H1 (cell line): Measurements from ENCODE around the gene LRIG2. TPM values are rescaled to one million over a fixed set of nuclear protein-coding genes. Genes with fewer than 3 reads are reported as not detected.

Experiments
- CTCF ChIA-PET: fragments of 300-600 bp; sonication (Branson Sonifier 250); formaldehyde crosslinking; loops from one replicate; lab custom pipeline; 2021; ENCODE audit not compliant: partially characterized antibody; lab: Charles Lee
- POLR2A ChIA-PET: fragments of 300-600 bp; sonication (Branson Sonifier 250); formaldehyde crosslinking; loops from one replicate; lab custom pipeline; 2021; ENCODE audit warnings: inconsistent platforms; ENCODE audit not compliant: partially characterized antibody; lab: Charles Lee
- DNase-seq, 2 experiments: peaks; one replicate each; pipeline versions ENCODE4 v3.0.0 to v3.0.0-alpha.2; 2010 to 2022; ENCODE audit warnings: low spot score in 2 of 2, low read depth in 1 of 2, mixed read lengths in 1 of 2
- FAIRE-seq: peaks from 2 replicates; lab custom pipeline; 2011; peaks lifted over from hg19 to GRCh38; lab: Jason Lieb, UNC
- H2AFZ ChIP-seq: 2 replicates; pipeline ENCODE4 v1.8.1; 2012; ENCODE audit warnings: low read length, inconsistent platforms
- H2AK5ac ChIP-seq: 2 replicates; pipeline ENCODE4 v1.6.1; 2013; ENCODE audit warnings: low read depth, low read length
- H2BK120ac ChIP-seq: replicated peaks from 2 replicates; pipeline ENCODE3; 2013; ENCODE audit warnings: low read depth, low read length, inconsistent platforms
- H2BK12ac ChIP-seq: 2 replicates; pipeline ENCODE4 v1.6.1; 2013; ENCODE audit warnings: low read depth, low read length
- H2BK15ac ChIP-seq: 2 replicates; pipeline ENCODE4 v1.6.1; 2013; ENCODE audit warnings: low read length
- H2BK20ac ChIP-seq: 2 replicates; pipeline ENCODE4 v1.6.1; 2013; ENCODE audit warnings: low read length
- H2BK5ac ChIP-seq: 2 replicates; pipeline ENCODE4 v1.6.1; 2013; ENCODE audit warnings: low read depth, low read length
- H3K14ac ChIP-seq: 2 replicates; pipeline ENCODE4 v1.6.1; 2013; ENCODE audit warnings: inconsistent platforms; ENCODE audit not compliant: insufficient read length
- H3K18ac ChIP-seq: 2 replicates; pipeline ENCODE4 v1.6.1; 2013; ENCODE audit warnings: low read length; ENCODE audit errors: extremely low read depth
- H3K23ac ChIP-seq: 2 replicates; pipeline ENCODE4 v1.6.1; 2013; ENCODE audit warnings: inconsistent platforms; ENCODE audit not compliant: insufficient read length
- H3K23me2 ChIP-seq: 2 replicates; pipeline ENCODE4 v1.6.1; 2013; ENCODE audit warnings: low read depth, low read length
- H3K27ac ChIP-seq: 2 replicates; pipeline ENCODE4 v1.6.1; 2011; ENCODE audit warnings: low read depth, low read length, inconsistent platforms
- H3K27me3 ChIP-seq, 4 experiments: replicated peaks in 1 of 4; 1 replicate in 1 of 4; 2 replicates in 3 of 4; pipeline versions ENCODE4 v1.6.1 to v1.8.1; 2011 to 2013; ENCODE audit warnings: low read length in 3 of 4, mild to moderate bottlenecking in 3 of 4, inconsistent platforms in 2 of 4, mixed read lengths in 2 of 4, moderate library complexity in 1 of 4; ENCODE audit not compliant: control insufficient read depth in 3 of 4, insufficient read depth in 3 of 4; ENCODE audit errors: extremely low read depth in 1 of 4
- H3K36me3 ChIP-seq, 4 experiments: 2 replicates each; pipeline versions ENCODE4 v1.6.1 to v1.8.1; 2011 to 2013; ENCODE audit warnings: mild to moderate bottlenecking in 4 of 4, low read length in 3 of 4, moderate library complexity in 2 of 4, control low read depth in 1 of 4, inconsistent platforms in 1 of 4; ENCODE audit not compliant: insufficient read depth in 4 of 4, control insufficient read depth in 2 of 4
- H3K4ac ChIP-seq: replicated peaks from 2 replicates; pipeline ENCODE3; 2013; ENCODE audit warnings: low read length, low read depth, mixed read lengths, inconsistent platforms; ENCODE audit not compliant: insufficient read length
- H3K4me1 ChIP-seq, 4 experiments: replicated peaks in 1 of 4; 1 replicate in 1 of 4; 2 replicates in 3 of 4; pipeline versions ENCODE4 v1.6.1 to v1.8.1; 2011 to 2013; ENCODE audit warnings: low read length in 3 of 4, inconsistent platforms in 2 of 4, mixed read lengths in 1 of 4; ENCODE audit not compliant: insufficient read depth in 4 of 4, control insufficient read depth in 3 of 4
- H3K4me2 ChIP-seq, 2 experiments: 2 replicates each; pipeline versions ENCODE4 v1.6.1 to v1.8.1; 2011 to 2013; ENCODE audit warnings: low read depth in 2 of 2, low read length in 2 of 2, control low read depth in 1 of 2, inconsistent platforms in 1 of 2, mild to moderate bottlenecking in 1 of 2; ENCODE audit not compliant: insufficient read depth in 1 of 2
- H3K4me3 ChIP-seq, 4 experiments: fragments of 200-600, 300-600 bp in 1 of 4; sonication (generic), shearing (Covaris generic), sonication (Bioruptor Twin) in 1 of 4; 2 replicates each; pipeline versions ENCODE4 v1.5.1 to v1.8.1; 2011 to 2016; ENCODE audit warnings: low read length in 4 of 4, low read depth in 3 of 4, control low read depth in 2 of 4, inconsistent platforms in 2 of 4, mild to moderate bottlenecking in 2 of 4, mixed read lengths in 1 of 4, moderate library complexity in 1 of 4; ENCODE audit not compliant: insufficient read depth in 2 of 4; ENCODE audit errors: extremely low read depth in 1 of 4
- H3K56ac ChIP-seq: replicated peaks from 2 replicates; pipeline ENCODE3; 2013; ENCODE audit warnings: low read depth, mild to moderate bottlenecking, mixed read lengths, low read length, inconsistent platforms; ENCODE audit not compliant: insufficient read length
- H3K79me1 ChIP-seq: 2 replicates; pipeline ENCODE4 v1.6.1; 2013; ENCODE audit warnings: low read depth, low read length, control low read depth
- H3K79me2 ChIP-seq, 2 experiments: 2 replicates each; pipeline versions ENCODE4 v1.6.1 to v1.8.1; 2012 to 2013; ENCODE audit warnings: low read length in 2 of 2, mild to moderate bottlenecking in 2 of 2, inconsistent platforms in 1 of 2; ENCODE audit not compliant: insufficient read depth in 2 of 2, control insufficient read depth in 1 of 2
- H3K9ac ChIP-seq, 4 experiments: replicated peaks in 1 of 4; 1 replicate in 1 of 4; 2 replicates in 3 of 4; pipeline versions ENCODE4 v1.6.1 to v1.8.1; 2011 to 2013; ENCODE audit warnings: low read depth in 3 of 4, low read length in 3 of 4, control low read depth in 2 of 4, mild to moderate bottlenecking in 2 of 4, moderate library complexity in 2 of 4, inconsistent platforms in 1 of 4; ENCODE audit errors: extremely low read depth in 1 of 4
- H3K9me3 ChIP-seq, 2 experiments: 2 replicates each; pipeline versions ENCODE4 v1.6.1 to v1.8.1; 2012 to 2013; ENCODE audit warnings: mild to moderate bottlenecking in 2 of 2, moderate library complexity in 2 of 2, control low read depth in 1 of 2, inconsistent platforms in 1 of 2, low read depth in 1 of 2, low read length in 1 of 2, mixed read lengths in 1 of 2; ENCODE audit not compliant: insufficient read depth in 2 of 2
- H4K20me1 ChIP-seq, 2 experiments: replicated peaks in 1 of 2; 2 replicates each; pipeline versions ENCODE3 to v1.8.1; 2011 to 2013; ENCODE audit warnings: inconsistent platforms in 2 of 2, low read length in 2 of 2, mild to moderate bottlenecking in 1 of 2; ENCODE audit not compliant: insufficient read depth in 2 of 2, control insufficient read depth in 1 of 2
- H4K5ac ChIP-seq: 2 replicates; pipeline ENCODE4 v1.6.1; 2013; ENCODE audit warnings: low read length, low read depth, mixed read lengths, inconsistent platforms; ENCODE audit not compliant: insufficient read length
- H4K8ac ChIP-seq: 2 replicates; pipeline ENCODE4 v1.8.0; 2013; ENCODE audit warnings: mild to moderate bottlenecking, moderate library complexity, low read length, inconsistent platforms; ENCODE audit not compliant: insufficient read depth; ENCODE audit errors: extremely low read depth
- H4K91ac ChIP-seq: replicated peaks from 2 replicates; pipeline ENCODE3; 2013; ENCODE audit warnings: low read length, mixed read lengths, inconsistent platforms; ENCODE audit not compliant: insufficient read length
- BRCA1 ChIP-seq: IDR thresholded peaks from 2 replicates; pipeline ENCODE4 v1.6.1; 2012; ENCODE audit warnings: low read depth, low read length, improper control_type of control experiment
- CBX5 ChIP-seq: fragments of 300-800, 300-1000 bp; sonication (generic); IDR thresholded peaks from 2 replicates; pipeline ENCODE4 v1.7.1; 2016; ENCODE audit warnings: antibody characterized with exemption, low read length, low read depth
- EGR1 ChIP-seq: IDR thresholded peaks from 2 replicates; pipeline ENCODE4 v1.6.1; 2011; ENCODE audit warnings: low read depth, low read length, borderline replicate concordance
- MAX ChIP-seq: IDR thresholded peaks from 2 replicates; pipeline ENCODE4 v1.6.1; 2012; ENCODE audit warnings: inconsistent platforms
- RNF2 ChIP-seq: fragments of 200-900, 300-1000 bp; sonication (generic); IDR thresholded peaks from 2 replicates; pipeline ENCODE4 v1.7.1; 2016; ENCODE audit warnings: borderline replicate concordance, low read depth, mild to moderate bottlenecking, antibody characterized with exemption, low read length; ENCODE audit not compliant: poor library complexity, severe bottlenecking; ENCODE audit errors: missing control alignments
- RXRA ChIP-seq: IDR thresholded peaks from 2 replicates; pipeline ENCODE4 v1.6.1; 2011; ENCODE audit warnings: low read depth, mild to moderate bottlenecking, low read length, moderate library complexity; ENCODE audit not compliant: insufficient read depth
- SIX5 ChIP-seq: IDR thresholded peaks from 2 replicates; pipeline ENCODE4 v1.6.1; 2011; ENCODE audit warnings: mild to moderate bottlenecking, low read depth, low read length
- polyA plus RNA-seq, 7 experiments: library from polyadenylated mRNA; depleted of rRNA in 3 of 7; stranded (reverse) in 5 of 7; unstranded in 2 of 7; fragments of >200 nt in 5 of 7; fragments of 200-250 nt in 2 of 7; gene quantifications; 1 replicate in 5 of 7; 2 replicates in 1 of 7; 4 replicates in 1 of 7; pipeline versions ENCODE4 v1.2.1 to v1.2.3, GENCODE V29; 2011 to 2013; ENCODE audit warnings: missing spikeins in 2 of 7, mixed read lengths in 2 of 7
- total RNA-seq: library from RNA; stranded (reverse); fragmentation: NEBNext Ultra II Directional; extraction: Animal tissue kit (Norgen Biotek cat#: 25700); gene quantifications from 2 replicates; pipeline ENCODE4 v1.2.1, GENCODE V29; 2021

Gene LRIG2
- total and polyA plus RNA-seq, 2 of the 8 experiments (the other 6 are each of a cell fraction or from before 2014, with no cell fraction given) = 16.2 to 20.9 TPM

- Histone ChIP-seq H3K27me3 (no peaks in the 10 kb centered on the region), H2BK5ac (no peak overlapping the region), H3K36me3 (peaks cover 33 to 90% (median 70%) of the 10 kb centered on the region in 4 experiments), H4K91ac (no peak overlapping the region), H3K4me1 (no peaks in the 10 kb centered on the region), H3K4ac (no peak overlapping the region), H3K79me1 (no peaks in the 10 kb centered on the region), H4K5ac (no peak overlapping the region), H2BK20ac (no peak overlapping the region), H3K9ac (no peak overlapping the region), H2BK120ac (no peak overlapping the region), H3K18ac (no peak overlapping the region), H2AFZ (no peak overlapping the region)
- no peak for DNase-seq
- CTCF ChIA-PET = no interaction called here
- no peak for TF ChIP-seq EGR1
- TF ChIP-seq CBX5 = no peak
- no peak for TF ChIP-seq RXRA
- no peak for TF ChIP-seq BRCA1
- no peak for TF ChIP-seq RNF2
- no peak for TF ChIP-seq MAX
- no peak for TF ChIP-seq SIX5
- TF ChIP-seq, all 59 proteins: peak for 0
- Histone ChIP-seq H3K9me3 (no peaks in the 10 kb centered on the region), H3K27ac (no peak overlapping the region), H4K20me1 (no peaks in the 10 kb centered on the region), H2BK12ac (no peak overlapping the region), H3K23ac (no peak overlapping the region), H3K4me3 (no peak overlapping the region), H3K23me2 (no peaks in the 10 kb centered on the region), H3K79me2 (no peaks in the 10 kb centered on the region; a peak in 1 of 4 replicates), H3K14ac (no peak overlapping the region), H2AK5ac (no peak overlapping the region), H4K8ac (no peak overlapping the region), H3K56ac (no peak overlapping the region), H2BK15ac (no peak overlapping the region), H3K4me2 (no peak overlapping the region)
- POLR2A ChIA-PET = no interaction called here
- no peak for FAIRE-seq
Observed at GRCh38 chr1:113118266-113118665, 45.3 kb downstream of the LRIG2 start.
